Endothelial cell of umbilical vein (primary cell): ENCODE measurements around the gene ESF1. TPM values are rescaled to one million over a fixed set of nuclear protein-coding genes. Genes with fewer than 3 reads are reported as not detected.

Source experiments
- BruUV-seq: library from RNA; stranded (reverse); fragments of 400-500 nt; replicated peaks from 2 replicates; lab custom pipeline; 2021; lab: Mats Ljungman, UMichigan
- CTCF ChIA-PET: fragments of 300-600, 350-600 bp; sonication (Branson Sonifier 250); formaldehyde crosslinking; loops from one replicate; lab custom pipeline; 2021; ENCODE audit warnings: antibody characterized with exemption, inconsistent platforms; lab: Charles Lee
- POLR2A ChIA-PET: fragments of 300-600, 350-600 bp; sonication (Branson Sonifier 250); formaldehyde crosslinking; loops from one replicate; lab custom pipeline; 2021; ENCODE audit warnings: antibody characterized with exemption, inconsistent platforms; lab: Charles Lee
- DNase-seq: peaks from one replicate; pipeline ENCODE4 v3.0.0-alpha.2; 2011; ENCODE audit warnings: low read depth, low spot score
- FAIRE-seq: peaks from 2 replicates; lab custom pipeline; 2011; peaks lifted over from hg19 to GRCh38; lab: Jason Lieb, UNC
- H2AFZ ChIP-seq: 2 replicates; pipeline ENCODE4 v1.6.0; 2012; ENCODE audit warnings: low read depth, low read length, control low read depth, inconsistent platforms
- H3K27ac ChIP-seq: 2 replicates; pipeline ENCODE4 v1.5.1; 2011; ENCODE audit warnings: low read depth, mild to moderate bottlenecking, control low read depth, low read length, moderate library complexity; ENCODE audit not compliant: insufficient read depth
- H3K27me3 ChIP-seq, 2 experiments: 2 replicates each; pipeline versions ENCODE4 v1.6.0 to v1.6.1; 2011; ENCODE audit warnings: low read length in 2 of 2, mixed read lengths in 1 of 2; ENCODE audit not compliant: control insufficient read depth in 2 of 2, insufficient read depth in 2 of 2
- H3K36me3 ChIP-seq, 2 experiments: 2 replicates in 1 of 2; 3 replicates in 1 of 2; pipeline ENCODE4 v1.5.1; 2011; ENCODE audit warnings: low read length in 2 of 2, mild to moderate bottlenecking in 1 of 2, moderate library complexity in 1 of 2; ENCODE audit not compliant: control insufficient read depth in 2 of 2, insufficient read depth in 2 of 2; ENCODE audit errors: extremely low read depth in 1 of 2
- H3K4me1 ChIP-seq: 3 replicates; pipeline ENCODE4 v1.5.1; 2011; ENCODE audit warnings: mild to moderate bottlenecking, low read length; ENCODE audit not compliant: control insufficient read depth, insufficient read depth; ENCODE audit errors: extremely low read depth
- H3K4me2 ChIP-seq: 2 replicates; pipeline ENCODE4 v1.6.1; 2011; ENCODE audit warnings: low read length, control low read depth, mixed read lengths; ENCODE audit not compliant: insufficient read depth
- H3K4me3 ChIP-seq, 3 experiments: fragments of 200-600 bp in 1 of 3; sonication (generic), shearing (Covaris generic) in 1 of 3; replicated peaks in 1 of 3; 2 replicates each; pipeline ENCODE4 v1.5.1; 2011 to 2016; ENCODE audit warnings: control low read depth in 3 of 3, low read length in 3 of 3, mild to moderate bottlenecking in 2 of 3, inconsistent platforms in 1 of 3, low read depth in 1 of 3, moderate library complexity in 1 of 3; ENCODE audit not compliant: insufficient read depth in 1 of 3
- H3K79me2 ChIP-seq: 2 replicates; pipeline ENCODE4 v1.6.0; 2012; ENCODE audit warnings: low read length, inconsistent platforms; ENCODE audit not compliant: control insufficient read depth, insufficient read depth
- H3K9ac ChIP-seq: replicated peaks from 2 replicates; pipeline ENCODE3; 2011; ENCODE audit warnings: low read length, control low read depth; ENCODE audit not compliant: insufficient read depth; ENCODE audit errors: extremely low read depth
- H3K9me1 ChIP-seq: replicated peaks from 3 replicates; pipeline ENCODE4 v1.6.0; 2011; ENCODE audit warnings: mild to moderate bottlenecking, low read length; ENCODE audit not compliant: control insufficient read depth, insufficient read depth; ENCODE audit errors: extremely low read depth
- H3K9me3 ChIP-seq: replicated peaks from 2 replicates; pipeline ENCODE4 v1.5.1; 2012; ENCODE audit warnings: low read length, inconsistent platforms; ENCODE audit not compliant: control insufficient read depth, insufficient read depth
- H4K20me1 ChIP-seq: replicated peaks from 2 replicates; pipeline ENCODE3; 2011; ENCODE audit warnings: mild to moderate bottlenecking, low read length; ENCODE audit not compliant: control insufficient read depth, insufficient read depth; ENCODE audit errors: extremely low read depth
- CTCF ChIP-seq, 2 donors: IDR thresholded peaks; 1 replicate in 1 of 2; 2 replicates in 1 of 2; pipeline ENCODE4 v1.5.1; 2011; ENCODE audit warnings: low read length in 2 of 2, mild to moderate bottlenecking in 2 of 2, moderate library complexity in 2 of 2, control low read depth in 1 of 2, inconsistent platforms in 1 of 2, low read depth in 1 of 2; ENCODE audit not compliant: insufficient read depth in 1 of 2; ENCODE audit errors: extremely low read depth in 1 of 2
- EZH2 ChIP-seq: IDR thresholded peaks from 2 replicates; pipeline ENCODE4 v1.6.1; 2012; ENCODE audit warnings: borderline replicate concordance, low read depth, mild to moderate bottlenecking, moderate library complexity, low read length, inconsistent platforms; ENCODE audit not compliant: severe bottlenecking
- FOS ChIP-seq: IDR thresholded peaks from 2 replicates; pipeline ENCODE4 v1.6.1; 2011; ENCODE audit warnings: mild to moderate bottlenecking, low read length, moderate library complexity, borderline replicate concordance; ENCODE audit not compliant: insufficient read depth
- GATA2 ChIP-seq: IDR thresholded peaks from 2 replicates; pipeline ENCODE4 v1.7.0; 2011; ENCODE audit warnings: low read depth, mild to moderate bottlenecking, moderate library complexity, mixed read lengths, low read length; ENCODE audit not compliant: insufficient read length, insufficient read depth
- JUN ChIP-seq: IDR thresholded peaks from 2 replicates; pipeline ENCODE4 v1.6.1; 2011; ENCODE audit warnings: borderline replicate concordance, low read depth; ENCODE audit not compliant: insufficient read length, insufficient read depth
- MAX ChIP-seq: IDR thresholded peaks from 2 replicates; pipeline ENCODE4 v1.6.1; 2011; ENCODE audit not compliant: insufficient read depth, insufficient read length
- MYC ChIP-seq: IDR thresholded peaks from one replicate; pipeline ENCODE4 v1.6.1; 2011; ENCODE audit warnings: mild to moderate bottlenecking, low read depth, low read length
- POLR2A ChIP-seq: IDR thresholded peaks from 2 replicates; pipeline ENCODE4 v1.6.1; 2012; ENCODE audit warnings: low read depth, mild to moderate bottlenecking, control low read depth, low read length
- POLR2AphosphoS5 ChIP-seq: IDR thresholded peaks from 2 replicates; pipeline ENCODE4 v1.6.1; 2012; ENCODE audit warnings: low read depth, mild to moderate bottlenecking, control low read depth, low read length, moderate library complexity; ENCODE audit not compliant: insufficient read depth
- dilution Hi-C: fragments of 300-500 bp; cut with MboI; formaldehyde crosslinking; loops from one replicate; pipeline ENCODE4 v1.15.0; 2019; ENCODE audit warnings: low sequenced_read_pairs; ENCODE audit not compliant: extremely low pct_ligation_motif_present
- intact Hi-C: fragments of 100-400 bp; cut with micrococcal nuclease; formaldehyde crosslinking; loops from one replicate; pipeline ENCODE4 v1.10.0; 2022
- polyA plus RNA-seq, 4 experiments: library from polyadenylated mRNA; depleted of rRNA in 3 of 4; stranded (reverse) in 3 of 4; unstranded in 1 of 4; fragments of >200 nt; gene quantifications; 2 replicates each; pipeline versions ENCODE4 v1.2.1 to v1.2.3, GENCODE V29; 2011 to 2012; ENCODE audit warnings: missing spikeins in 1 of 4
- total RNA-seq: library from RNA; stranded (reverse); gene quantifications from 2 replicates; pipeline ENCODE4 v1.2.3, GENCODE V29; 2021

ESF1 gene
- total and polyA plus RNA-seq, 2 donors (not counting 3 experiments of a cell fraction or from before 2014, with no cell fraction given), result 0.72 to 15.5 TPM

- Histone ChIP-seq H3K4me3 (no peak overlapping the region), H3K4me2 (no peak overlapping the region), H3K9me1 (no peaks in the 10 kb centered on the region), H3K4me1 (no peaks in the 10 kb centered on the region), H2AFZ (no peak overlapping the region), H3K27ac (no peak overlapping the region), H3K36me3 (no peaks in the 10 kb centered on the region), H3K9ac (no peak overlapping the region), H3K79me2 (no peaks in the 10 kb centered on the region), H4K20me1 (no peaks in the 10 kb centered on the region), H3K9me3 (no peaks in the 10 kb centered on the region), H3K27me3 (no peaks in the 10 kb centered on the region)
- DNase-seq (no peak), FAIRE-seq (no peak)
- intact Hi-C loops (no loop called here), dilution Hi-C loops (no loop called here)
- ChIA-PET POLR2A (no interaction called here), CTCF (no interaction called here)
- TF ChIP-seq FOS, result no peak
- no peak for TF ChIP-seq CTCF (IDR thresholded peaks at IDR 0.05; ENCODE audit: extremely low read depth in 1 of 2, insufficient read depth in 1 of 2, low read depth in 1 of 2, low read length in 2 of 2)
- TF ChIP-seq GATA2, result no peak
- TF ChIP-seq EZH2, result no peak
- no peak for TF ChIP-seq POLR2AphosphoS5
- TF ChIP-seq MAX, result no peak
- TF ChIP-seq JUN, result no peak
- TF ChIP-seq MYC, result no peak
- TF ChIP-seq POLR2A, result no peak
- no TSS peak for BruUV-seq
Measured at GRCh38 chr20:13678944-13679343, 105.8 kb downstream of the ESF1 start.
